Right lung (tissue), 5 donors: Measurements from ENCODE around the gene IGF2BP3. TPM values are rescaled to one million over a fixed set of nuclear protein-coding genes. Genes with fewer than 3 reads are reported as not detected.
"Not testable (repeated sequence)": the region's sequence is repeated elsewhere in the genome, so short reads cannot be mapped to it uniquely, and the experiment has no call there.

Experiments used
- DNase-seq, 2 donors: peaks; one replicate each; pipeline ENCODE4 v3.0.0-alpha.2; 2013
- polyA plus RNA-seq, 5 donors: library from polyadenylated mRNA; unstranded; fragments of 120-200 nt; gene quantifications; one replicate each; pipeline versions ENCODE4 v1.2.1 to v1.2.3, GENCODE V29; 2013; ENCODE audit warnings: inconsistent platforms in 1 of 5, low replicate concordance in 1 of 5; ENCODE audit not compliant: insufficient read length in 5 of 5, insufficient read depth in 1 of 5

IGF2BP3 gene
- polyA plus RNA-seq, 5 donors, result 42.1 to 69.8 (median 56.3) TPM

DNA sequence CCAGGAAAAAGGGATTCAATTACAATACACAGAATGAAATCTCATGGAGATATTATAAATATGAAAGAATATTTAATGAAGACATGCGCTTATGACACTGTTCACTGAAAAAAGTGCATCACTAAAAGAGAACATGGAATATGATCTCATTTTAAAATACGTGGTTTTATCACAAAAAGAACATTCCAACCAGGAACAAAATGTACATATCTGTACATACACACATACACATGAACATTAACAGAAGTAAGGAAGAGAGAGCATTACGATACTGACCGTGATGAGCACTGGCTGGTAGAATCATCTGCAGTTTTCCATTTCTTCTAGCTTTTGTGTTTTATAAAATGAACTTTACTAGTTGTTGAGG, 39.4 kb downstream of the IGF2BP3 start:
- no peak for DNase-seq

DNA sequence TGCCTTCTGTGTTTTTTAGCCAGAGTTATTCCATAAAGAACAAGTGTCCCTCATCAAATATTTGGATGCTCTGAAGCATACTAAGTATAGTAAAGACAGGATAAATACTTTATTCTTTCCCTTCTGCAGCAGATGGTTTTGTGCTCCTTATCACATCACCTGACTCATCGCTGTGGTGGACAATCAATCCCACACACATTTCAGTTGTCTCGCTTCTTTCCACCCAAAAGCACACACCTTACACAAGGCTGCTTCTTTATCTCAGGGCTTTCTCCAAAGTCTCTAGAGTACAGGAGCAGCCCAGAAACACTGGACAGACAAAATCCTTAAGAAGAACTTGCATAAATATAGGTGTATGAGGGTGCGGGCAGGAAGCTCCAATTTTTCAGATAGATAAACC, 43.4 kb downstream of the IGF2BP3 start:
- no peak for DNase-seq

DNA sequence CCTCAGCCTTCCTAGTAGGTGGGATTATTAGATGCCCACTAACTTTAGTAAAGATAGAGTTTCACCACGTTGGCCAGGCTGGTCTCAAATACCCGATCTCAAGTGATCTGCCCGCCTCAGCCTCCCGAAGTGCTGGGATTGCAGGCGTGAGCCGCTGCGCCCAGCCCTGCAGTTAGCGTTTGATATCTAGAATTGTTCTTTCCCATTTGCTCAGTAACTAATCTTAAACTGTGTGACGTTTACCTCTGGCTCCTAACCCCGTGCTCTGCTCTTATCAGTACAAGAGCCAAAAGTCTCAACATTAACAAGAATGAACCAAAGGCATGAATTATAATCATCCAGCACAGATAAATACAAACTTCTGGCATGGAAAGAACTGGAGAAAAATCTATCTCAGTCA, 47.4 kb downstream of the IGF2BP3 start:
- DNase-seq, result no peak

DNA sequence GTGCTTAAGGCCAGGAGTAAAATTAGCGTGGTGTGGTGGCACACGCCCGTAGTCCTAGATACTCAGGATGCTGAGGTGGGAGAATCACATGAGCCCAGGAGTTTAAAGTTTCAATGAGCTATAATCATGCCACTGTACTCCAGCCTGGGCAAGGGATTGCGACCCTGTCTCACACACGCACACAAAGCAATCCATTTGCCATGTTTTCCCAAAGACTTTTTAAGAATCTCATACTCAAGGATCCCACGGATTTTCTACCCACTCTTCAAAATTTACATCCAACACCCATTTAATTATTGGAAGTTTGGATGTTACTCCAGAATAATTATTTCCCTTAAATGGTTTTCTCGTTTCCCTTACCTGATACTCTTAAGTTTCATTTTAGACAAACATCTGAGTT, 47.9 kb downstream of the IGF2BP3 start:
- DNase-seq, result no peak

DNA sequence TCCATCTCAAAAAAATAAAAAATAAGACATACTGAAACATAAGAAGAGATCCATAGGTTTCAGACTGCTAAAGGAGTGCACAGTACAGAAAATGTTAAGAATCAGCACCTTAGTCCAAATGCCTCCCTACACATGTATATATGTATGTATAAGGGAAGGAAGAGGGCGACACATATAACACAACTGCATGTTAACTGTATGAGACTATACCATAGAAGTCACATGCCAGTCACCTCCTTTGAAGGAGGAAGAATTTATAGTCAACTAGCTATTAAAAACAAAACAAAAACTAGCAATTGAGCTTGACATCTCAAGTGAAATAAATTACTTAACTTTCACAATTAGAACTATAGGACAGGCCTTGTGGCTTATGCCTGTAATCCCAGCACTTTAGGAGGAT, 50.4 kb downstream of the IGF2BP3 start:
- no peak for DNase-seq

DNA sequence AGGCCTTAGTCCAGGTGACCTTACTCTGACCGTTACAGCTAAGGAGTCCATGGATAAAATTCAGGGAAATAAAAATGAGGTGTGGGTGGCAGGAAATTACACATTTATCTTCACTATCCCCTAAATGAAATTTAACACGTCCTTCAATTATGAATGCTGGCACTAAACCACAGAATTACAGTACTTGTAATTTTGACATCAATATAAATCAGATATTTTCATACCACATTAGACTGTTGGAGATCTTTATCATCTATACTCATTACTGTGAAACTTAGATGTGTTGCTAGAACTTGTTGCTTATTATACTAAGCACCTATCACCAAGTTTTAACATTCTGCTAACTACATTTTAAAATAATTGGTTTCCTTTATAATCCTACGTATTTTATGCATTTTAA, 51.1 kb downstream of the IGF2BP3 start:
- no peak for DNase-seq

DNA sequence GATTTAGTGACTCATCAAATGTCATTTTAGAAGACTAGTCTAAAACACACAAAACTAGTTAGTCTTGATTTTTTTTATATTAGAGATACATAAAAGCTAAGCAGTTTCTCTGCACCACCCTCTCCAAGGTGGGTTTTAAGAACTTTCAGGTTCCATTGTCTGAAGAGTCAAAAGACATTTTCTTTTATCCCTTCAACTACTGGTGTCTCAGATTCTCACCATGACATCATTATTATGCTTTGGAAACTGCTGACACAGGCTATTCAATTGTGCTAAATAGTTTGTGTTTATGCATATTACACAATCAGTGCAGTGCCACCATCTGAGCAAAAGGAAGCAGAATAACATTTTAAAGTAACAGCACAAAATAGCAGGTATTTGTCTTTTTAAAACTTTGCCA, 52.2 kb downstream of the IGF2BP3 start:
- DNase-seq, result peak; percentile 42 to 68

DNA sequence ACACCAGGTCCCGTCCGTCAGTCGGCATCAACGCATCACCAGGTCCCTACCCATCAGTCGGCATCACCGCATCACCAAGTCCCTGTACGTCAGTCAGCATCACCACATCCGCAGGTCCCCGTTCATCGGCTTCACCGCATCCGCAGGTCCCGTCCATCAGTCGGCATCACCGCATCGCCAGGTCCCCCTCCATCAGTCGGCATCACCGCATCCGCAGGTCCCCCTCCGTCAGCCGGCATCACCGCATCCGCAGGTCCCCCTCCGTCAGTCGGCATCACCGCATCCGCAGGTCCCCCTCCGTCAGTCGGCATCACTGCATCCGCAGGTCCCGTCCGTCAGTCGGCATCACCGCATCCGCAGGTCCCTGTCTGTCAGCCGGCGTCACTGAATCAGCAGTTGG, 55.1 kb downstream of the IGF2BP3 start:
- no peak for DNase-seq

DNA sequence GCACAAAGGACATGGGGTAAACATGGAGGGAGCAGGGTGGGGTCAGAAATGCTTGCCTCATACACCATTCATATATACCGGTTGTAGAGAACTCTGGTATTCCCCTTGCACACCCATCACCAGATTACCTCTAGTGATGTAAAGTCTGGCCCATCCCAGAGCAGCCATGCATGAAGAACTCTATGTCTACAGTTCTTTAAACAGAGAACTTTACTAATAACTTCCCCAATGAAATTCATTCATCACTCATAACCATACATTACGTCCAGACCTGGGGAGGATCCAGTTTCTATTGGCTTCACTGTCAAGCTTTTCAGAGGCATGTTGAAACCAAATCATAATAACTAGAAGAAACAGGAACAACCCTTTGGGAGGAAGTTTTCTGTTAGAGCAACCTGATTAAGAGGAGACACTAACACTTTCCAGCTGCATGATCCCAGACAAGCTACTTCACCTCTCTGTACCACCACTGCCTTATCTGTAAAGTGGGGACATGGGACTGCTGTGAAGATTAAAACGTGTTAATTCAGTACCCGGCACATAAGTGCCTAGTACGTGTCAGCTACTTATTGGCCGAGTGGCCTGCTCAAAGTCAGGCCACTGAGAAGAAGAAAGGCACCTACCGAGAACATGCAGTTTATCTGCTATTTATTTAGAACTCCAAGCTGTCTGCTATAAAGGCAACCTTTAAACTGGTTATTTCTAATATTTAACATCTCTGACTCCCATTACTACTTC, 59.7 kb downstream of the IGF2BP3 start:
- DNase-seq, result no peak

DNA sequence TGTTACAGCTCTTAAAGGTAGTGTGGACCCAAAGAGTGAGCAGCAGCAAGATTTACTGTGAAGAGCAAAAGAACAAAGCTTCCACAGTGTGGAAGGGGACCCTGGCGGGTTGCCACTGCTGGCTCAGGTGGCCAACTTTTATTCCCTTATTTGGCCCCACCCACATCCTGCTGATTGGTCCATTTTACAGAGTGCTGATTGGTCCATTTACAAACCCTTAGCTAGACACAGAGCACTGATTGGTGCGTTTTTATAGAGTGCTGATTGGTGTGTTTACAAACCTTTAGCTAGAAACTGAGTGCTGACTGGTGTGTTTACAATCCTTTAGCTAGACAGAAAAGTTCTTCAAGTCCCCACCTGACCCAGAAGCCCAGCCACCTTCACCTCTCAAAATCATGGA, 63.7 kb downstream of the IGF2BP3 start:
- DNase-seq, result not testable (repeated sequence)

DNA sequence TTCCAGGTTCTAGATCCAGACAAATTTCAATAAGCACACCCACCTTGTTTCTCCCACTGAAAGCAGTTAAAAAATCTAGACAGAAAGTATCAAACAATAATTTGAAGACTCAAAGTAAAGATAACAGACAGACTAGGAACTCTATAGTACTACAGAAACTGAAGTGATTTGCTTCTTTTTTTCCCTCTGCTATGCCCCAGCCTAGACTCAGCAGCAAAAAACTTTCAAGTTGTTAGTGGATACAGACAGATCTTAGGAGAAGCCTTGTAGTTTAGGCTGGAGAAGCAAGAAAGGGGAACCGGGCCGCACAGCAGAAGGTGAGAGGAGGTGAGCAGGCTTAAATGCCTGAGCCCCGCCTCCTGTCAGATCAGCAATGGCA, 65.1 kb downstream of the IGF2BP3 start:
- no peak for DNase-seq

DNA sequence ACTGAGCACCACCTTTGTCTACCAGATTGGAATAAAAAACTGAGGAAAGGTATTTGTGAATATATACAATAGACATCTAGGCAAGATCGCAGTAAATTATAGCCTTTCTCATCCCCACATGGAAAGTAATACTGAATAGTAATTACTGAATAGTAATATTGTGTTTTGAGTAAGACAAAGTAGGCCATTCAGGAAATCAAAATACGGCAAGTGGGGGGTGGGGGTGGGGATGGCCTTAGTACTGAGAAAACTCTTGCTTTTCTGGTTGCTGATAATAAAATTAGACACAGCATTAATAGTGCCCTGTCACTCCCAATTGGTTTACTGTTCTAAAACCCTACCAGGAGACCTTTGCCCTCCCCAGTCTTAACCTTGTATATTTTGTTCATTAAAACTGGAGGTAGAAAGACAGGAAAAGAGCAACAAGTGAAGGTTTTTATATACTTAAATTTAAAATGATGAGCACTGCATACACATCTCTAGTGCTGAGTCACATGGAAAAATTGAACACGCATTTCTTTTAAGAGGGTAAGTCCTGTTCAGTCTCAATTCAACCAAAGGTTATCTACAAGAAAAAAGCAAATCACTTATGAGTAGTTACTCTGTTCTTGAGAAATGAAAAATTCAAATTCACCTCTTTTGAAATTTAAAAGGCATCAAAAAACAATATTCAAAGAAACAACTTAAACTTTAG, 65.6 kb downstream of the IGF2BP3 start:
- no peak for DNase-seq

DNA sequence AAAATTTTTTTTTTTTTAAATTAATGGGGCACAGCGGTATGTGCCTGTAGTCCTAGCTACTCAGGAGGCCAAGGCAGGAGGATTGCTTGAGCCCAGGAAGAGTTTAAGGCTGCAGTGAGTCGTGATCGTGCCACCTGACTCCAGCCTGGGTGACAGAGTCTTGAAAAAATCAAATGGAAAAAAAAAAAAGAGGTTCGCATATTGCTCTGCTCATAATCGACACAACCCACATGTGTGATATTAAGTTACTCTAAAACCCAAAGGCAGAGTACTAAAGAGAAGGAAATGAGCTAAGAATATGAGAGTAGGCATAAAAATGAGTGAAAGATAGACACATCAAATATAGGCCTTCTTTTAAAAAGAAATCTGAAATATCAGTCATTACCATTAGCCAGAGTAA, 66.3 kb downstream of the IGF2BP3 start:
- no peak for DNase-seq

DNA sequence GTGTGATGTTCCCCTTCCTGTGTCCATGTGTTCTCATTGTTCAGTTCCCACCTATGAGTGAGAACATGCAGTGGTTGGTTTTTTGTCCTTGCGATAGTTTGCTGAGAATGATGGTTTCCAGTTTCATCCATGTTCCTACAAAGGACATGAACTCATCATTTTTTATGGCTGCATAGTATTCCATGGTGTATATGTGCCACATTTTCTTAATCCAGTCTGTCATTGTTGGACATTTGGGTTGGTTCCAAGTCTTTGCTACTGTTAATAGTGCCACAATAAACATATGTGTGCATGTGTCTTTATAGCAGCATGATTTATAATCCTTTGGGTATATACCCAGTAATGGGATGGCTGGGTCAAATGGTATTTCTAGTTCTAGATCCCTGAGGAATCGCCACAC, 72.2 kb downstream of the IGF2BP3 start:
- DNase-seq, result not testable (repeated sequence)

DNA sequence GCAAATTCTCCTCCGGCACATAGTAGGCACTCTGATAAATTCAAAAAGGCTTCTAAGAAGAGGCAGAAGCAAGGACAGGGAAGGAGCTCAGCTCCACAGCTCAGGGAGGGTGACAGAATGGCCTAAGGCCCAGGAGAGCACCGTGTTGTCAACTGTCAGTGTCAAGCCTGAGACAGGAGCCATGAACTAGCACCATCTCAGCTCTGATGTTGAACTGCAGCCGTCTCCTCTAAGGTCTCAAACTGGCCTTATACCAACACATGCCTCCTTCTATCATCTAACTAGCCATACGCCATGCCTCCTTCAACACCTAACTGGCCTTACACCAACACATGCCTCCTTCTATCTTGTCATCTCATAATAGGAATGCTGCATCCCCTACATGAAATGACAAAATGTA, 73.0 kb downstream of the IGF2BP3 start:
- no peak for DNase-seq

DNA sequence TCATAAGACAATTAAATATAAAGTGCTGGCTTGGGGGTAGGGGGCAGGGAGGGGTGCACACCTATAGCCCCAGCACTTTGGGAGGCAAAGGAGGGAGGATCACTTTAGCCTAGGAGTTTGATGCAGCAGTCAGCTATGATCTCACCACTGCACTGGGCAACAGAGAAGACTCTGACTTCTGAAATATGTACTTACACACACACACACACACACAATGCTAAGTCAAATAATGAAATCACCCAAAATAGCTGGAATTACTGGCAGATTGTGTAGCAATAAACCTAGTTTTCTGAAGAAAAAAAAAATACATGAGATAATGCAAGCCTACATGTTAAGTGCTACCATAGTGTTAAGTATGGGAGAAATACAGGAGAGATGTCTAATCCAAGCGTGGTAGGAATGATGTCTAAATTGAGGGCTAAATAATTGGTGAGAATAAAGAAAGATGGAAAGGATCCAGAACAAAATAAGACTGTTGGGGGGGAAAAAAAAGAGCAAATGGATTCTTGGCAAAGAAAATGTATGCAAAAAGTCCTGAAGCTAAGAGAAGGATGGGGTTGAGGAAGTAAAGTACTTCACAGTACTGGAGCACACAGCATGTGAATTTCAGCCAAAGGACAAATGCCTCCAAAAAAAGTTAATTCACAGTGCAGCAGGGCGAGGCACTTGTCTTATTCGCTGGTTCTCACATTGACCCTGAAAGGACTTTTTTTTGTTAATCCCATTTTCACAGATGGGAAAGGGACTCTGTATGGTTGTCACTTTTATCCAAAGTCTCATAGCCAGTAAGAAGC, 73.9 kb downstream of the IGF2BP3 start:
- DNase-seq, result no peak

DNA sequence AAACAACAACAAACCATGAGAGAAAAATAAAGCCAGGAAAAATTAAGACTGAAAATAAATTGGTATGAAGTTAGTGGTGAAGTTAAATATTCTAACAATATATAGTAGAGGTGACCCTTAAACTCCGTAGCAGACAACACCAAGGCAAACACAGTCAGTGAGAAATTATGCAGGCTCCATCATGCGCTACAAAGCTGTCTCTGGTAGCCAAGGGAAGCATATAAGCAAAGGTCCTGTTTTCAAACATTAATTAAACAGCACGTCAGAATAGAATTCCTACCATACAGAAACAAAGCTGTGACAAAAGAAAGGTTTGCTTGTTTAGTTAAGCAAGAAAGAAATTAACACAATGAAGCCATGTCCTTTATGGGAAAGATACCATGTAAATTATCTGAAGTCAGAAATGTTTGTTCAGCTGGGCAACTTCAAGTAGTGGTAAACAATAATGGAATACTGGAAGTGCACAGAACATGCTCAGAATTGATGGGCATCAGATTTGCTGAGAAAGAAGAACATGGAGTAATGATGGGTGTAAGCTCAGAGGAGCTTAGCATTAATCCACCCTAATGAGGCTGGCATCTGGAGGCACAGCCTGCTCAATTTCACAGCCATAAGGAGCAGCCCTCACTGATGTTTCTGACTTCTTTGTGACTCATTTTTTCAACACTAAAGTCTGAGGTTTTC, 75.7 kb downstream of the IGF2BP3 start:
- no peak for DNase-seq

DNA sequence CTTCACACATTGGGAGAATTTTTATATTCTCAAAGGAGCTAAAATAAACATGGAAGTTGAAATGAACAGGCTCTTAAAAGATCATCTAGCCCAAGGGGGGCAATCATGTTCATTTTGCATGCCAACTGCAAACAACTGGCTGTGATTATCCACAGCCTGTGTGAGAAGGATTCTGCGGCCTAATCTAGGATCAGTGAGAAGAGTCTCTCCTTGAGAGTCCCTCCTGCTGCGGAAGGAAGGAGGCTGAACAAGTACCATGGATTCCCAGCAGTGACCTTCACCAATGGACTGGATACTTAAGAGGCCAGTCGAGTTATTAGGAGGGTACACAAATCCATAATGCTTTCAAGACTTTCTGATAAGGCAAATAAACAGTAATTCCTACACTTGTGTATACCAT, 76.7 kb downstream of the IGF2BP3 start:
- no peak for DNase-seq

DNA sequence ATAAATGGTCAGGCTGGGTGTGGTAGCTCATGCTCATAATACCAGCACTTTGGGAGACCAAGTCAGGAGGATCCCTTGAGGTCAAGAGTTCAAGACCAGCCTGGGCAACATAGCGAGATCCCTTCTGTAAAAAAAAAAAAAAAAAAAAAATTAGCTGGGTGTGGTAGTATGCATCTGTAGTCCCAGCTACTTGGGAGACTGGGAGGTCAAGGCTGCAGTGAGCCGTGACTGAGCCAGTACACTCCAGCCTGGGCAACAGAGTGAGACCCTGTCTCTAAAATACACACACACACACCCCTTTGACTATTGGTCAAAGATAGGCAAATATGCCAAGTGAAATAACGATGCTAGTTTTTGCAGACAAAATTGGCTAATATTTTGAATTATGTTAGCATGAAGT, 80.6 kb downstream of the IGF2BP3 start:
- no peak for DNase-seq

DNA sequence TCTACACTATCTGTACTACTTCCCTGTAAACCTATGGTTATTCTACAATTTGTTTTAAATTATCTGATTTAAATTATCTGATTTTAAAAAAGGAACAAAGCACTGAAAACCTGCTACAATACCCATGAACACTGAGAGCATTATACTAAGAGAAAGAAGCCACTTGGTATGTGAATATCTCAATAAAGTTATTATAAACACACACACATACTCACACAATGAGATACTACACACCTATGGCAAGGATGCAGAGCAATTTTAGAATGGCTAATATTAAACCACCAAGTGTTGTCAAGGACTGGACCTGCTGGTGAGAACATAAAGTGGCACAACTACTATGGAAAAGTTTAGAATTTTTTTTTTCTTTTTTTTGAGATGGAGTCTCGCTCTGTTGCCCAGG, 82.7 kb downstream of the IGF2BP3 start:
- no peak for DNase-seq

DNA sequence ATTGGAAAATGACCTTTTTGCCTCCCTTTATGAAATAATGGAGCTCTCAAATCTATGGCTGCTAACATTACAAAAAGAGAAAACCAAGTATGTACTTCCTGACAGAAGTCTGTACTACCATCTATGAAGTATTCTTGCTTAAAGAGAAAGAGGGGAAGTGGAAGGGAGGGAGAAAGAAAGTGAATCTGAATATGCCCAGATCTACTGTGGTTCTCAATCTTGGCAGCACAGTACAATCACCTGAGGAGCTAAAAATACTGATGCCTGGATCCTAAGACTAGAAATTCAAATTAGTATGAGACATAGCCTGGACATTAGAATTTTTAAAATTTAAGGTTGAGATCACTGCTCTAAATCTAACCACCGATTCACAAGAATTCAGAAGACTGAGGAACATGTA, 85.2 kb downstream of the IGF2BP3 start:
- no peak for DNase-seq

DNA sequence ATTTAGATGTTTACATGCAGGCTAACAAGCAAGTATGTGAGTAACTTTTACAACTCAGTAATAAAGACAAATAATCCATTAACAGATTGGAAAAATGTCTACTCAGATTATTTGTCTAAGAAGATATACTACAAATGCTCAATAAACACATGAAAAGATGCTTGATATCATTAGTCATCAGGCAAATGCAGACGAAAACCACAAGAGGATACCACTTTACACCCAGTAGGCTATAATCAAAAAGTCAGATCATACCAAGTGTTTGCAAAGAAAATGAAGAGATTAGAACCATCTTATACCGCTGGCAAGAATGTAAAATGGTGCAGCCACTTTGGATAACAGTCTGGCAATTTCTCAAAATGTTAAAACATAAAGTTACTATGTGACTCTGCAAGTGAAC, 87.1 kb downstream of the IGF2BP3 start:
- no peak for DNase-seq
